Measurements from ENCODE around the gene HS1BP3. TPM values are rescaled to one million over a fixed set of nuclear protein-coding genes. Genes with fewer than 3 reads are reported as not detected.

The HS1BP3 gene
- total and polyA plus RNA-seq, 9 of the 15 experiments (the other 6 are each of a cell fraction or from before 2014, with no cell fraction given), result 0.41 to 8.3 (median 5.9) TPM

GRCh38 chr2:20624156-20624883 lies 26.6 kb downstream of the HS1BP3 start:
- H3K79me2 ChIP-seq (ENCODE audit: control insufficient read depth, insufficient read depth, low read length), result no peaks in the 10 kb centered on the region
- H2AFZ ChIP-seq (ENCODE audit: low read depth, low read length), result no peak overlapping the region
- no TSS peak for BruUV-seq (replicated peaks)
- TF ChIP-seq SRSF1 (IDR thresholded peaks at IDR 0.05; ENCODE audit: low read depth, low read length), result no peak
- TF ChIP-seq MAFG (tag; conservative IDR thresholded peaks at IDR 0.05), result no peak
- no peak for TF ChIP-seq ZNF583 (CRISPR knock-in tag; IDR thresholded peaks at IDR 0.05)
- TF ChIP-seq BCLAF1 (IDR thresholded peaks at IDR 0.05; ENCODE audit: borderline replicate concordance in 1 of 2, control insufficient read depth in 1 of 2, low read depth in 2 of 2, low read length in 1 of 2), result no peak
- no peak for TF ChIP-seq LARP7 (IDR thresholded peaks at IDR 0.05)
- no peak for TF ChIP-seq HMG20A (CRISPR knock-in tag; conservative IDR thresholded peaks at IDR 0.05)
- no peak for TF ChIP-seq TARDBP (IDR thresholded peaks at IDR 0.05)
- TF ChIP-seq BRD9 (IDR thresholded peaks at IDR 0.05; ENCODE audit: low read depth, partially characterized antibody), result no peak
- no peak for TF ChIP-seq TSC22D4 (tag; IDR thresholded peaks at IDR 0.05)
- no peak for TF ChIP-seq SMARCC2 (IDR thresholded peaks at IDR 0.05; ENCODE audit: low read depth)
- TF ChIP-seq GTF2F1 (IDR thresholded peaks at IDR 0.05; ENCODE audit: low read depth, low read length), result no peak
- TF ChIP-seq ZNF584 (CRISPR knock-in tag; IDR thresholded peaks at IDR 0.05; ENCODE audit: low read depth), result no peak
- TF ChIP-seq FOXP4 (CRISPR knock-in tag; IDR thresholded peaks at IDR 0.05; ENCODE audit: borderline replicate concordance), result no peak
- TF ChIP-seq ZNF512 (tag; IDR thresholded peaks at IDR 0.05), result no peak
- TF ChIP-seq CCAR2 (IDR thresholded peaks at IDR 0.05; ENCODE audit: low read depth, low read length), result no peak

More at GRCh38 chr2:20624156-20624883, 26.6 kb downstream of the HS1BP3 start:
- Histone ChIP-seq H3K4me3 (no peak overlapping the region), H4K20me1 (replicated peaks; ENCODE audit: control insufficient read depth, insufficient read depth, low read length) (no peaks in the 10 kb centered on the region), H3K9me1 (ENCODE audit: control insufficient read depth, insufficient read depth, low read length) (no peaks in the 10 kb centered on the region), H3K4me2 (ENCODE audit: insufficient read depth, low read length) (no peak overlapping the region), H3K4me1 (replicated peaks in 1 of 2; ENCODE audit: control insufficient read depth in 2 of 2, insufficient read depth in 2 of 2, low read length in 2 of 2) (peaks cover 0 to 5% of the 10 kb centered on the region in 2 experiments; a peak in 3 of 5 replicates), H3K27ac (ENCODE audit: extremely low read depth, low read depth, low read length) (no peak overlapping the region), H3K9ac (ENCODE audit: insufficient read depth in 1 of 2, low read depth in 2 of 2, low read length in 2 of 2) (peak overlapping the region in 1 of 2 experiments; percentile 26; a peak in 1 of 4 replicates), H3K27me3 (ENCODE audit: control insufficient read depth in 2 of 2, insufficient read depth in 2 of 2, low read length in 2 of 2) (peaks cover 0 to 6% of the 10 kb centered on the region in 2 experiments; a peak in 1 of 5 replicates), H3K36me3 (ENCODE audit: control insufficient read depth, insufficient read depth, low read length) (no peaks in the 10 kb centered on the region), H3K9me3 (replicated peaks; ENCODE audit: control insufficient read depth, insufficient read depth, low read depth, low read length) (no peaks in the 10 kb centered on the region)
- DNase-seq (ENCODE audit: extremely low read depth in 1 of 4, low spot score in 3 of 4), result no peak
- no peak for FAIRE-seq
- ATAC-seq, result no peak
- intact Hi-C loops (cut with micrococcal nuclease), result no loop called here
- ChIA-PET POLR2A (interaction anchor here (0.7 to 1.5 kb wide), 3 partner anchors 10 to 178 kb away, joined by 3 read pairs; partner anchors contain the start of gene RHOB), CTCF (ENCODE audit: low intra/inter-chr PET ratio) (no interaction called here)
- 45% methylated on average over 18 of the region's 20 CpGs for WGBS (ENCODE audit: insufficient coverage, low coverage, missing lambda C conversion rate)
- in situ Hi-C loops (cut with MboI), result no loop called here
